GM12878 (cell line): ENCODE measurements around the gene MAEL. TPM values are rescaled to one million over a fixed set of nuclear protein-coding genes. Genes with fewer than 3 reads are reported as not detected.

Experiments
- ATAC-seq: fragments of 200-7000 bp; cut with Tn5 transposase; 3 replicates; pipeline ENCODE4 v1.9.1; 2020; ENCODE audit warnings: mild to moderate bottlenecking, moderate library complexity
- BruUV-seq: library from RNA; stranded (reverse); fragments of 400-500 nt; replicated peaks from 2 replicates; lab custom pipeline; 2021; lab: Mats Ljungman, UMichigan
- CTCF ChIA-PET: fragments of 300-600 bp; sonication (Branson Sonifier 250); formaldehyde crosslinking; extraction: SDS; loops from one replicate; lab custom pipeline; 2021; ENCODE audit warnings: inconsistent platforms; lab: Yijun Ruan, JAX
- POLR2A ChIA-PET: fragments of 350-600 bp; formaldehyde crosslinking; extraction: SDS; loops from one replicate; lab custom pipeline; 2021; ENCODE audit warnings: inconsistent platforms; lab: Charles Lee
- RAD21 ChIA-PET: fragments of 300-600 bp; sonication (Branson Sonifier 250); formaldehyde crosslinking; loops from one replicate; lab custom pipeline; 2023; ENCODE audit warnings: antibody characterized with exemption; ENCODE audit not compliant: unreplicated experiment; lab: Charles Lee
- SMC1A ChIA-PET: fragments of 300-600 bp; sonication (Branson Sonifier 250); formaldehyde crosslinking; loops from one replicate; lab custom pipeline; 2023; ENCODE audit not compliant: unreplicated experiment, uncharacterized antibody; lab: Charles Lee
- DNase-seq: peaks from one replicate; pipeline ENCODE4 v3.0.0-alpha.2; 2011; ENCODE audit warnings: low read depth, low spot score
- FAIRE-seq: peaks from 3 replicates; lab custom pipeline; 2011; peaks lifted over from hg19 to GRCh38; lab: Jason Lieb, UNC
- H2AFZ ChIP-seq: 2 replicates; pipeline ENCODE4 v1.6.0; 2011; ENCODE audit warnings: low read depth, low read length, control low read depth; ENCODE audit not compliant: control insufficient read depth
- H3K27ac ChIP-seq: 2 replicates; pipeline ENCODE4 v1.5.1; 2011; ENCODE audit warnings: control low read depth; ENCODE audit not compliant: control insufficient read depth, insufficient read depth
- H3K27me3 ChIP-seq, 2 experiments: replicated peaks in 1 of 2; 2 replicates each; pipeline versions ENCODE4 v1.6.0 to v1.6.1; 2011; ENCODE audit warnings: low read length in 1 of 2; ENCODE audit not compliant: control insufficient read depth in 2 of 2, insufficient read depth in 2 of 2
- H3K36me3 ChIP-seq, 2 experiments: 2 replicates each; pipeline ENCODE4 v1.5.1; 2011; ENCODE audit warnings: low read length in 1 of 2; ENCODE audit not compliant: control insufficient read depth in 2 of 2, insufficient read depth in 2 of 2
- H3K4me1 ChIP-seq: 2 replicates; pipeline ENCODE4 v1.6.1; 2011; ENCODE audit warnings: mild to moderate bottlenecking, low read length, moderate library complexity, mixed read lengths; ENCODE audit not compliant: control insufficient read depth, insufficient read depth
- H3K4me2 ChIP-seq: 2 replicates; pipeline ENCODE4 v1.6.0; 2011; ENCODE audit warnings: control low read depth; ENCODE audit not compliant: control insufficient read depth, insufficient read depth
- H3K4me3 ChIP-seq: fragments of 200-600 bp; sonication (generic); 2 replicates; pipeline ENCODE4 v1.5.1; 2016
- H3K79me2 ChIP-seq: 2 replicates; pipeline ENCODE4 v1.6.0; 2011; ENCODE audit warnings: low read length; ENCODE audit not compliant: control insufficient read depth, insufficient read depth
- H3K9ac ChIP-seq: 2 replicates; pipeline ENCODE4 v1.8.0; 2011; ENCODE audit warnings: low read length, control low read depth, mixed read lengths; ENCODE audit not compliant: control insufficient read depth, insufficient read depth
- H3K9me3 ChIP-seq: replicated peaks from 3 replicates; pipeline ENCODE4 v1.5.1; 2011; ENCODE audit warnings: mild to moderate bottlenecking, low read length; ENCODE audit not compliant: control insufficient read depth, insufficient read depth
- H4K20me1 ChIP-seq: 2 replicates; pipeline ENCODE4 v1.6.0; 2011; ENCODE audit not compliant: control insufficient read depth, insufficient read depth
- BACH1 ChIP-seq: fragments of 450-650 bp; IDR thresholded peaks from 2 replicates; pipeline ENCODE4 v1.6.1; 2017; ENCODE audit warnings: mild to moderate bottlenecking, borderline replicate concordance
- BCL11A ChIP-seq: IDR thresholded peaks from 2 replicates; pipeline ENCODE4 v1.6.1; 2011; ENCODE audit warnings: low read depth, low read length
- CBFB ChIP-seq: IDR thresholded peaks from 2 replicates; pipeline ENCODE4 v1.6.1; 2016; ENCODE audit warnings: antibody characterized with exemption, low read depth
- CBX3 ChIP-seq: fragments of 200-600 bp; sonication (generic); IDR thresholded peaks from 2 replicates; pipeline ENCODE4 v1.6.1; 2016; ENCODE audit warnings: low read depth, borderline replicate concordance
- FOS ChIP-seq: IDR thresholded peaks from 3 replicates; pipeline ENCODE4 v1.6.1; 2011; ENCODE audit warnings: borderline replicate concordance; ENCODE audit not compliant: insufficient read length; ENCODE audit errors: extremely low read depth
- IRF4 ChIP-seq: IDR thresholded peaks from 2 replicates; pipeline ENCODE4 v1.6.1; 2011; ENCODE audit warnings: low read depth, low read length
- NR2C1 ChIP-seq: fragments of 450-650 bp; IDR thresholded peaks from 2 replicates; pipeline ENCODE4 v1.6.1; 2017; ENCODE audit warnings: antibody characterized with exemption, mild to moderate bottlenecking, moderate library complexity
- PML ChIP-seq: IDR thresholded peaks from 2 replicates; pipeline ENCODE4 v1.6.1; 2012; ENCODE audit warnings: low read length, inconsistent platforms
- SIX5 ChIP-seq: IDR thresholded peaks from 2 replicates; pipeline ENCODE4 v1.6.1; 2011; ENCODE audit warnings: mild to moderate bottlenecking, low read depth, low read length, moderate library complexity; ENCODE audit not compliant: severe bottlenecking
- SP1 ChIP-seq: IDR thresholded peaks from one replicate; pipeline ENCODE4 v1.6.1; 2011; ENCODE audit warnings: low read depth, low read length
- TCF12 ChIP-seq: IDR thresholded peaks from 2 replicates; pipeline ENCODE4 v1.6.1; 2011; ENCODE audit warnings: low read depth, mild to moderate bottlenecking, low read length
- YBX1 ChIP-seq: fragments of 450-650 bp; IDR thresholded peaks from 2 replicates; pipeline ENCODE4 v1.6.1; 2016; ENCODE audit warnings: antibody characterized with exemption
- WGBS: methylation state at CpG from one replicate; pipeline ENCODE4 v1.1.6; 2016; ENCODE audit warnings: low lambda C conversion rate; ENCODE audit not compliant: insufficient replicate concordance, insufficient coverage; ENCODE audit errors: missing lambda C conversion rate; 5-methylcytosine and 5-hydroxymethylcytosine counted together
- in situ Hi-C: fragments of 300-500 bp; cut with MboI; formaldehyde crosslinking; loops from 9 replicates; pipeline ENCODE4 v1.14.3; 2018; ENCODE audit warnings: mixed read lengths
- intact Hi-C: fragments of 100-400 bp; cut with micrococcal nuclease; formaldehyde crosslinking; loops from one replicate; pipeline ENCODE4 v1.14.2; 2022; ENCODE audit not compliant: unreplicated experiment
- polyA plus RNA-seq, 11 experiments: library from polyadenylated mRNA; depleted of rRNA in 4 of 11; unstranded in 6 of 11; stranded (reverse) in 5 of 11; fragments of >200 nt; fragmentation: Nextera tagmentation in 4 of 11; fragmentation: Illumina TruSeq in 1 of 11; extraction: Ambion mirVana in 4 of 11; extraction: Trizol in 1 of 11; gene quantifications; 1 replicate in 1 of 11; 2 replicates in 10 of 11; pipeline versions ENCODE4 v1.2.1 to v1.2.3, GENCODE V29; 2011 to 2016; ENCODE audit warnings: inconsistent platforms in 2 of 11, missing spikeins in 2 of 11, low read depth in 1 of 11
- total RNA-seq, 4 experiments: library from RNA; depleted of rRNA in 3 of 4; stranded (reverse); fragments of >200 nt in 3 of 4; fragmentation: Illumina TruSeq in 1 of 4; extraction: Trizol in 1 of 4; gene quantifications; 2 replicates each; pipeline versions ENCODE4 v1.2.1 to v1.2.3, GENCODE V29; 2013 to 2021

MAEL gene
- total and polyA plus RNA-seq, 10 of the 15 experiments (the other 5 are each of a cell fraction or from before 2014, with no cell fraction given): 0.10 to 0.43 (median 0.24) TPM; not detected in 2

- no peak overlapping the region for H3K4me3 ChIP-seq
- H3K27me3 ChIP-seq: 0 out of 4 replicates have a peak, but pooled peaks cover 0 to 2% of the 10 kb centered on the region in 2 experiments
- FAIRE-seq (no peak), DNase-seq (no peak), ATAC-seq (no peak)
- no TSS peak for BruUV-seq
- no peaks in the 10 kb centered on the region for H3K4me1 ChIP-seq
- ChIA-PET CTCF (no interaction called here), SMC1A (no interaction called here), POLR2A (no interaction called here), RAD21 (no interaction called here)
- no peak overlapping the region for H3K4me2 ChIP-seq
- H3K27ac ChIP-seq: no peak overlapping the region
- WGBS: 46% methylated on average over 2 of the region's 2 CpGs
- H2AFZ ChIP-seq: no peak overlapping the region
- TF ChIP-seq PML (no peak), TCF12 (no peak), YBX1 (no peak), SP1 (no peak), IRF4 (no peak), FOS (no peak), CBX3 (no peak), SIX5 (no peak), BACH1 (no peak), BCL11A (no peak), NR2C1 (no peak), CBFB (no peak)
- H3K79me2 ChIP-seq: no peaks in the 10 kb centered on the region
- in situ Hi-C loops (no loop called here), intact Hi-C loops (no loop called here)
- no peaks in the 10 kb centered on the region for H3K36me3 ChIP-seq
- no peaks in the 10 kb centered on the region; the same call in 2 of the 3 replicates for H3K9me3 ChIP-seq
- H4K20me1 ChIP-seq: no peaks in the 10 kb centered on the region
- H3K9ac ChIP-seq: no peak overlapping the region
Observed at GRCh38 chr1:166956057-166956850, 32.8 kb upstream of the MAEL start.
